ENCODE results near the gene ANKS1A.
"Not testable (repeated sequence)": the region's sequence is repeated elsewhere in the genome, so short reads cannot be mapped to it uniquely, and the experiment has no call there.

- TF ChIP-seq CTCF (IDR thresholded peaks at IDR 0.05): not testable (repeated sequence)
- TF ChIP-seq, protein P1, sequence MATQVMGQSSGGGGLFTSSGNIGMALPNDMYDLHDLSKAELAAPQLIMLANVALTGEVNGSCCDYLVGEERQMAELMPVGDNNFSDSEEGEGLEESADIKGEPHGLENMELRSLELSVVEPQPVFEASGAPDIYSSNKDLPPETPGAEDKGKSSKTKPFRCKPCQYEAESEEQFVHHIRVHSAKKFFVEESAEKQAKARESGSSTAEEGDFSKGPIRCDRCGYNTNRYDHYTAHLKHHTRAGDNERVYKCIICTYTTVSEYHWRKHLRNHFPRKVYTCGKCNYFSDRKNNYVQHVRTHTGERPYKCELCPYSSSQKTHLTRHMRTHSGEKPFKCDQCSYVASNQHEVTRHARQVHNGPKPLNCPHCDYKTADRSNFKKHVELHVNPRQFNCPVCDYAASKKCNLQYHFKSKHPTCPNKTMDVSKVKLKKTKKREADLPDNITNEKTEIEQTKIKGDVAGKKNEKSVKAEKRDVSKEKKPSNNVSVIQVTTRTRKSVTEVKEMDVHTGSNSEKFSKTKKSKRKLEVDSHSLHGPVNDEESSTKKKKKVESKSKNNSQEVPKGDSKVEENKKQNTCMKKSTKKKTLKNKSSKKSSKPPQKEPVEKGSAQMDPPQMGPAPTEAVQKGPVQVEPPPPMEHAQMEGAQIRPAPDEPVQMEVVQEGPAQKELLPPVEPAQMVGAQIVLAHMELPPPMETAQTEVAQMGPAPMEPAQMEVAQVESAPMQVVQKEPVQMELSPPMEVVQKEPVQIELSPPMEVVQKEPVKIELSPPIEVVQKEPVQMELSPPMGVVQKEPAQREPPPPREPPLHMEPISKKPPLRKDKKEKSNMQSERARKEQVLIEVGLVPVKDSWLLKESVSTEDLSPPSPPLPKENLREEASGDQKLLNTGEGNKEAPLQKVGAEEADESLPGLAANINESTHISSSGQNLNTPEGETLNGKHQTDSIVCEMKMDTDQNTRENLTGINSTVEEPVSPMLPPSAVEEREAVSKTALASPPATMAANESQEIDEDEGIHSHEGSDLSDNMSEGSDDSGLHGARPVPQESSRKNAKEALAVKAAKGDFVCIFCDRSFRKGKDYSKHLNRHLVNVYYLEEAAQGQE (IDR thresholded peaks at IDR 0.05; ENCODE audit: insufficient read depth in 1 of 2, low read depth in 2 of 2, low read length in 1 of 2): not testable (repeated sequence)
These were observed 3.2 kb upstream of the ANKS1A start for GRCh38 chr6:34885837-34886236.
